Measurements from ENCODE around the gene IFI16.
"Not testable (repeated sequence)": the region's sequence is repeated elsewhere in the genome, so short reads cannot be mapped to it uniquely, and the experiment has no call there.

Gene IFI16

DNA sequence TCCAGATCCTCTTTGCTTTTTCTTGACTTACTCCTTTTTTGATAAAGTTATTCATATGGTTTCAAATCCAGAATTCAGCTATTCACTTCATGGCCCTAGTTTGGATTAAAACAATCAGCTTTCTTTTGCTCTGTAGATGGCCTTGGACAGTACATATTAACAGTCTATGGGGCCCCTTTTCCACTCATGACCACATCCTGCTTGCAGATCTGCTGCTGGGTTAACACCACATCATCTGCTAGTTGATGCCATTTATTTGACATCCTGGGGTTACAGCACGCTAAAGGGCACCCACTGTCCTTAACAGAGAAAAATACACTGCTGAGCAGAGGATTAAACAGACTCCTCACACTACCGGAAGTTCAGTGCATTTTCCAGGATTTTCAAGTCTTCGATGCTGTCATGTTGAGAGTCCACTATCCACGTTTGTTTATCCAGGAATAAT is 941 bp upstream of the IFI16 start:
- peak; percentile 63 to 68 for DNase-seq

DNA sequence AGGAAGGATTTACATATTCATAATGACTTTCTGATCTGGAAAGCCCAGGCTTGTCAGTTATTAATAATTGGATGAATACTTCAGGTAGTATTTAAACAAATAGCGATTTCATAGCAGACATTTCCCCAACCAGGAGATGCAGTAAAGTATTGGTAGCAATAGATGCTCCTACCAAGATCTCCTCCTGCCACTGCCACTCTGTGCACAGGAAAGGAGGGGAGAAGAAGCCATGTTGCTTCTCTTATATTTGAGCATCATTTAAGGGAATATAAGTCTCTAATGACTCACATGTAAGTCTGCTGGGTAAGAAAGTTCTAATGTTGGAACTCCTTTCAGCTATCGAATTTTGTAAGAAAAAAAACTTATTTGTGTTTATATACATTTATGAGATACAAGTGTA is 420 bp upstream of the IFI16 start:
- no peak for DNase-seq

DNA sequence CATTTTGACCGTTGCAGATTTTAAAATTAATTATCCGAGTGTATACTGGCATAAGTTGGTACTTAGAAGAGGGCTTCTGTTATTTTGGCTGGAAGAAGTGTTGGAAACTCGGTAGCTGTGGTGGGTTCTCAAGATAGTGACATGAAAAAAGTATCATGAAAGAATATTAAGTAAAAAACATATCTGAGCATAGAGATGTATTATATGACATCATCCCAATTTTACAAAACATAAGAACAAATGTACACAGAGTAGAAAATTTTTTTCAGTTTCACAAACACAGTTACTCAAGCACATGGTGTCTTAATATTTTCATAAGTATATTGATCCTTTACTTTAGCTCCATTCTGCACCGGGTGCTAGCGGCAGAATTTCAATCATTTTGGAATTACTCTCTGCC is 684 bp downstream of the IFI16 start:
- no peak for DNase-seq

DNA sequence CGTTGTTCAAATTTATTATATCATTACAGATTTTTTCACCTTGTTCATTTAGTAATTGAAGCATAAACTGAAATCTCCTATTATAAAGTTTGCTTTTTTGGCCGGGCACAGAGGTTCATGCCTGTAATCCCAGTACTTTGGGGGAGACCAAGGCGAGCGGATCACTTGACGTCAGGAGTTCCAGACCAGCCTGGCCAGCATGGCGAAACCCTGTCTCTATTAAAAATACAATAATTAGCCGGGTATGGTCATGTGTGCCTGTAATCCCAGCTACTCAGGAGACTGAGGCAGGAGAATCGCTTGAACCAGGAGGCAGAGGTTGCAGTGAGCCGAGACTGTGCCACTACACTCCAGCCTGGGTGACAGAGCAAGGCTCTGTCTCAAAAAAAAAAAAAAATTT is 1.3 kb downstream of the IFI16 start:
- DNase-seq, result peak; percentile 64 to 65

DNA sequence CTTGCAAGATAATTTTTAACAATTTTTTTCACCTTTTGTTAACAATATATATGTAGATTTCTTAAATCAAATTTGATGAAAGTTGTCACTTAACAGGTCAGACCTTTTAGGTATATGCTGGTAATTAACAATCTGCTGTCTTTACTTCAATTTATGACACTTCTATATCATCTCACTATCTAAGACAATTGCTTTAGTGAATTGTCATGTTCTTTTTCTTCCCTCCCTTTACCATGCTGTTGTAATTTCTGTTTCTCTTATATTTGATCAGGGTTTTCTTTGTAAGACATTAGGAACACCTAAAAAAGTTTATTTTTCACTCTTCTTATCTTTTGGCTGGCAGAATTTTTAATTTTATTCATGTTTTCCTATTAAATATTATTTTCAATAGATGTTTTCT is 2.0 kb downstream of the IFI16 start:
- no peak for DNase-seq

DNA sequence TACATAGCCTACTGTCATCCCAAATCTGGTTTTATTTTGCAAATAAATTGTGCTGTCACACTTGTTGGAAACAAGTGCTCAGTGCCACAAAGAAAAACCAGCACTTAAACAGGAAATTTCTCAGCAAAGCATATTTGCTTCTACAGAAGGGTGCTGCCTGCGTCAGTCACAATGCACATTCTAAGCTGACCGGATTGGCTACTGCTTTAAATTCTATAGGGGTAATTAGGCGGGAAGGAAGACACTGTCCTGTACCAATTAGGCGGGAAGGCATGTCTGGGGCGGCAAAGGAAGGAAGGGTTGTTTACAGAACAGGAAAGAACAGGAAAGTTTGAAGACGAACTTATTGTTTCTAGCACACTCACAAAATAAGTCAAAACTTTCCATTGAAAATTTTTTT is 2.8 kb downstream of the IFI16 start:
- peak; percentile 70 to 72 for DNase-seq

DNA sequence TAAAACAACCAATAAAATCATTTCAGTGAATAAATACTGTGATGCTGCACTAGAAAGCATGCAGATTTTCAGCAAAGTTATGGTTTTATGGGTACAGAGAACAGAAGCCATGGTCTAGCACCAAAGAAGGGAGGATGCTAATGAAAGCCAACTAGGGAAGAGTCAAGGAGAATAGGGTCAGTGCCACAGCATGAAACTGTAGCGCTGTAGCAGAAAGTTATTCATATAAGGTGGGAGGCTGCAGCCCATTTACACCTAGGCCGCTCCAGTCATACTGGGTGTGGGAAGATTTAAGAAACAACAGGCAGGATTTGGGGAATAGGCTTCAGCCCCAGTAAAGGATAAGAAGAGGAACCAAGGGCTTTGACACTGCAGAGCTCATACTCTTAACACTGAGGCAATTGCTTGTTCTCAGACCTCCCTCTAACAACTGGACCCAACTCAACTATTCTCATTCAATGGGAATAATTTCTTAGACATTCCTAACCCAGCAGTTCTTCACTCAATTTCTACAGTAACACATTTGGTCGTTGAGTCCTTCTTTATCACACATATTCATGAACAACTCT is 4.4 kb downstream of the IFI16 start:
- DNase-seq, result peak in 1 of 2 experiments; percentile 53

DNA sequence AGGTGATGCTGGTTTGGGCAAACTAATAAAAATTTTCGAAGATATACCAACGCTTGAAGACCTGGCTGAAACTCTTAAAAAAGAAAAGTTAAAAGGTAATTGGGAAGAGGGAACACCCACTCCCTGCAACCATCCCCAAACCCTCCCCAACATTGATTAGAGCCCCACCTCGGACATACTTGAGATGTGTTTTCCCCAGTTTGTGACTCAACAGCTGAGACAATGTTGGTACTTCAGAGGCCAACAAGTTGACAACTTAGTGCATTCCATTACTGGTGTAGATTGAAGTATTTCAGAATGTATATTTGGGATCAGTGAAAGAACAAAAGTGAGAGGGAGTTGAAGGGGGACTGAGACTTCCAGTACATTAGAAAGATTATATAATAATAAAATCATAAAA is 5.1 kb downstream of the IFI16 start:
- DNase-seq, result no peak

DNA sequence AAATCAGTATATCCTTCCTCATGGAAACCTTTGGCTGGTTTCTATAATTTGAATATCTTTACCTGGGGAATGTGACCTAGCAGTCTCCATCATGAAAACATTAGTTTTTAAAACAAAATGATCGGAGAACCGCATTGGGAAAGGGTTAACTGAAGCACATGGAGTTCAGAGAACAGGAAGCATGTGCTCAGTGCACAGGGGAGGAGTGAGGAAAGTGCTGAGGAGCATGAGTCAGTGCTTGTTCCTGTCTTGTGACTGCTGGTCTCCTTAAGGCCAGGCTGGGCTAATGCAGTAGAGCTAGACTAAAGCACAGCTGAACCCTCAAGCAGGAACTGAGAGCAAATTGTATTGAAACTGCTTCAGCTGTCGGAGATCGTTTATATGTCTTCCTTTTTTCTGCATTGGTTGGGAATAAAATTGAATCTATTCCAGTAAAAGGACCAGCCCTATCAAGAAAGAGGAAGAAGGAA is 5.8 kb downstream of the IFI16 start:
- DNase-seq, result peak; percentile 60 to 71

DNA sequence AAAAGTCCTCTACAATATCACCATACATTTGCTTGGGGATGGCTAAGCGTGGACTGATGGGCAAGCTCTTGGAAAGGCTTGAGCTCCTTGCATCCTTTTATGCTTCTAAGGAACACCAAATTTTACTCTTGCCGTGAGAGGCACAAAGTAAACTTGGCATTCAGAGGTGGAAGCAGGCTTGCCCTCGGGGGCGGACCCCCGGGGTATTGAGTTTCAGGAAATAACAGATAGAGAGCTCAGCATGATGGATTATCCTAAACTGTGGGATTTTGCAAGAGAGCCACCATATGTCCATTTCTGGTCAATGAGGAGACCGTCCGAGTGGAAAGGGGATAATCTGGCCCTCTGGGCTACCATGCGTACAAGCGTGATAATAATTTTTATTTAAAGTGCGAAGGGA is 14.0 kb downstream of the IFI16 start:
- no peak for DNase-seq

DNA sequence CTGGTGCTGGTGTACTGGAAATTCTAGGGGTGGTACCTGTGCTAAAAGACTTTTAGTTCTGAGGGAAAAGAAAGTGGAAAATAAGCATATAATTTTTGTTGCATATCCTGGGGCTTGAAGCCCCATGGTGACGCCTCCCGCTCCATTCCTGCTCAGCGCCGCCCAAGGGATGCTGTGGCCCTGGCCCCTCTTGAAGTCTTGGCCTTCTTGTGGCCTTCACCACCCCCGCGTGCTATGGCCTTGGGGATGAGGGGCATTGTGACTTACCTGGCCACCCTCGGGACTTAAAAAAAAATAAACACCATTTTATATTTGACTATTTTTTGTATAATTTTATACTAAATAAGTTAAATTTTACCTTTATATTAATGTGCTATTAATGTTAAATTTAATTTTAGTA is 15.3 kb downstream of the IFI16 start:
- no peak for DNase-seq

DNA sequence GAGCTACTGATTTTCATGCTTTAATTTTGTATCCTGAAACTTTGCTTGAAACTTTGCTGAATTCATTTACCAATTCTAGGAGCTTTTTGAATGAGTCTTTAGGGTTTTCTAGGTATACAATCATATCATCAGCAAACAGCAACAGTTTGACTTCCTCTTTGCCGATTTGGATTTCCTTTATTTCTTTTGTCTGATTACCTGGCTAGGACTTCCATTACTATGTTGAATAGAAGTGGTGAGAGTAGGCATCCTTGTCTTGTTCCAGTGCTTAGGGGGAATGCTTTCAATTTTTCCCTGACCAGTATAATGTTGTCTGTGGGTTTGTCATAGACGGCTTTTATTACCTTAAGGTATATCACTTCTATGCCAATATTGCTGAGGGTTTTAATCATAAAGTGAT is 17.1 kb downstream of the IFI16 start:
- not testable (repeated sequence) for DNase-seq

DNA sequence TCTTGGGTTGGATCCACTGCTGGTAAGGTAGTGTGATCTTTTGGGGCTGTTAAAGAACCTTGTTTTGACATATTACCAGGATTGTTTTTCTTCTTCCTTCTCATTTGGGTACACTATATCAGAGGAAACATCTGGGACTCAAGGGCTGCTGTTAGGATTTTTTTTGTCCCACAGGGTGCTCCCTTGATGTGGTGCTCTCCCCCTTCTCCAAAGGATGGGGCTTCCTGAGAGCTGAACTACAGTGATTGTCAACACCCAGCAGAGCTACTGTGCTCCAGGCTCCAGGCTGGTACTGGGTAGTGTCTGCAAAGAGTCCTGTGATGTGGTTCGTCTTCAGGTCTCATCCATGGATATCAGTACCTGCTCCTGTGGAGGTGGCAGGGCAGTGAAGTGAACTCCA is 20.6 kb downstream of the IFI16 start:
- no peak for DNase-seq

DNA sequence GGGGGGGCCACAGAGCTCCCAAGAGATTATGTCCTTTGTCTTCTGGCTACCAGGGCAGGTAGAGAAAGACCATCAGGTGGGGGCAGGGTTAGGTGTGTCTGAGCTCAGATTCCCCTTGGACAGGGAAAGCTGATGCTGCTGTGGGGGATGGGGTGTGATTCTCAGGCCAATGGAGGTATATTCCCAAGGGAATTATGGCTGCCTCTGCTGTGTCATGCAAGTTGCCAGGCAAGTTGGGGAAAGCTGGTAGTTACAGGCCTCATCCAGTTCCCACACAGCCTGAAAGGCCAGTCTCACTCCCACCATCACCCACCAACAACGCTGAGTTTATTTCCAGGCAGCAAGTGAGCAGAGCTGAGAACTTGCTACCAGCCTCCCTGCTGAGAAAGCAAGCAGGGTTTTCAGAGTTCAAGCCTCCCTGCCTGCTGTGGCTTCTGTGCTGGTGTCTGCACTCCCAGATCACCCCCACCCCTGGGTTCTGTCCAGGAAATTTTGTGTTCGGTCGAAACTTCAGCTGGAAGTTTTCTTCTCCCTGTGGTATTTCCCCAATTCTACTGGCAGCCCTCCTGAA is 21.3 kb downstream of the IFI16 start:
- no peak for DNase-seq

DNA sequence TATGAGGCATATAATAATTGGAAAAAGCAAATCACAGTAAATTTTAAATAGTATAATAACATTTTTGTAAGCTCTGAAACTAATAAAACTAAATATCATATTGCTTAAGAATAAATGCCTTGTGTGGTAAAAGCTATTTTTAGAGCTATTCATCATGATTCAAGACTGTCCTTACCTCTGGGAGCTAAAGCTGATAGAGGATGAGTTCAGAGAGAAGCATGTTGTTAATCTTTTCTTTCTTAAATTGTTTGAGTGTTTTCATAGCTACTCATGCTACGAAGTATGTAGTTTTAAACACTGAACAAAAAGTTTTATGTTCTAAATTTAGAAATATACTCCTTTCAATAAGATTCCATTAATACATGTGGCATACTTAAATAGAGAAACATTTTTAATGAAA is 30.5 kb downstream of the IFI16 start:
- no peak for DNase-seq

DNA sequence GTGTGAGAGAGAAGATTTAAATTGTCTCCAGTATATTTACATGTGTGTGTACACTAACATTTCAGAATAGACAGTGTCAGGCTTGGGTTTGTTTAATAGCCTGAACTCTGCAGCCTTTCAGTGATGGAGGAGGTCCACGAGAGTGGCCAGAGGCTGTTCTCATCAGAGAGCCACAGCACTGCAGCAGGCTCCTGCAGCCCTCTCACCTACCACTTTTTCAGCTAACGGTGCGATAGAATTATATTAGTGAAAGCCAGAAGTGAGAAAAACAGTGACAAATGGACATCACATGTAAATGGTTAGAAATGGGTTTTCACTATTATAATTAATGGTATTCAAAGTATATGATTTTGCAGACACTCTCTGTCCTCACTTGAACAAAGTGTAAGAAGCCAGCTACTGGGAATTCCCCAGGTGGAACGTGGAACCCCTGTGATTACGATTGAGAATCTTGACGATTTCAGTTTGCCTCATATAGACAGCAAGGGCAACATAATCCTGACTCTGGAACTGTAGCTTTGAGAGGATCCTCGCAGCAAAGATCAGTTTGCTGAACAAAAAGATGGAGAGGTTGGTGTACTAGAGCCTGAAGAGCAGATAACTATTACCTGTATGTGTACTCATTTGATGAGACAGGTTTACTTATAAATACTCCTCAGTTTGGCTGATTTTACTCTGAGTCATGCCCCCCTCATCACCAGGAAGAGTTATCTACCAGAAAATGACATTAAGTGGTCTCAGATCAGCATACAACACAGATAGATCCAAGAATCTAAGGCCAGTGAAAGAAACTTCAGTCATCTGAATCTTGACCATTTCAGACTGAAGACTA is 31.4 kb downstream of the IFI16 start:
- no peak for DNase-seq

DNA sequence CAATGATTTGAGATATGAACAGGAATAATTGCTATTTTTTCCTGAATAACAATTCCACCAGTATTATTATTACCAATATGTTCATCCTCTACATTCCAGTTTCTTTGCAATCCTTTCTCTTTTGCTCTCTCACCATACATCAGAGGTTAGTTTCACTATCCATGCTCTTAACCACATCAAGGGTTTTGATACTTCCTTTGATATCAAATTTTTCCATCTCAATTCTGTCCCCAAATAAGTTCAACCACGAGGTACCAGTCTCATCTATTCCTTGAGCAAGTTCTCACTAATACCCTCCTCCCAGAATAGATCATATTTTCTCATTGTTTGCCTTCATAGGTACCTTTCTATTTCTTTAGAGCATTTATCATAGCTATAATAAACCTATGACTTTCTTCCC is 36.8 kb downstream of the IFI16 start:
- not testable (repeated sequence) for DNase-seq

DNA sequence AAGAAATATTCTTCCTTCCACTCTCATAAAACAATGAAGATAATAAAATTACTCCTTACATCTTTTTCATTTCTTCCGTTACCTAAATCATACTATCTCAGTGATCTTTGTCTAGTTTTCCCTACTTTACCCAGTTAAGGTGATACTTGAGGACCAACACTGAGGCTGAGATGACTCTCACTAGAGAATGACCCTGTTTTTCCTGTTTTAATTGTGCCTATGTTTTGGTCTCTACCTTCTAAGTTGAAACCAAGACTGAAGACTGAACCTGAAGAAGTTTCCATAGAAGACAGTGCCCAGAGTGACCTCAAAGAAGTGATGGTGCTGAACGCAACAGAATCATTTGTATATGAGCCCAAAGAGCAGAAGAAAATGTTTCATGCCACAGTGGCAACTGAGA is 41.7 kb downstream of the IFI16 start:
- no peak for DNase-seq

DNA sequence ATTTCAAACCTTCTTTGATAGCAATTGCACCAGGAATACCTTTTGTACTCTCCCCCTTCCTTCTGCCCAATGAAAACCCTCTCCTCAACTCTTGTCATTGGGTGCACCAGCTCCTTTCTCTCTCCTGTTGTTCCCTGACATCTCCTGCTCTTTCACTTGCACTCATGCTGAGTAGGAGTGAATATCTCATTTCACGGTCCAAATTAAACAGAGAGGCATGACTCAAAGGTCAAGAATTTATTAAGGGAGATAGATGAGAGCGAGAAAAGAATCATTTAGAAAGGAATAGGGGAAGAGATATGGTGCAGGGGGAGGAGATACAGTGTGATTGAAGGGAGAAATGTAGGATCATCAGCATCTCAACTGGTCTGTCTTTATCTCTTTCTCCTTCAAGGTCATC is 44.7 kb downstream of the IFI16 start:
- no peak for DNase-seq

DNA sequence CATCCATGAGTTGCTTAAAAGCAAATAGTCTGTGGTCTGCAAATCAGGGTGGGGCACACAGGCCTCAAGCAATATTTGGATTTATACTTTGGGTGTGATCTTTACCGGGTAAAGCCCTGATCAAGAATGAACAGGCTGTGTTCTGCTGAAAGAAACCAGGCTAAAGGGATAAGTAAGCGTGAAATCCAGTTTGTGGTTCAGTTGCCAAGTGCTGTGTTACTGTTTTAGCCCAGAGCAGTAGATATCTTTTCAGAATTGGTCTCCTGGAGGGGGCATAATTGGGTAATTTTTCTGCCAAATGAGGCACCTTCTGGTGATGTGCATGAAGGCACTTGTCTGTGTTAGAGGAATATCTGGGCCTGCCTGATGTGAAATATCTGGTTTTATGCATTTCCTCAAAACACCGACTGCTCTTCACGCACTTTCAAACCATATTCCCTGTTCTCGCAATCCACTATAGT is 45.5 kb downstream of the IFI16 start:
- DNase-seq, result no peak

DNA sequence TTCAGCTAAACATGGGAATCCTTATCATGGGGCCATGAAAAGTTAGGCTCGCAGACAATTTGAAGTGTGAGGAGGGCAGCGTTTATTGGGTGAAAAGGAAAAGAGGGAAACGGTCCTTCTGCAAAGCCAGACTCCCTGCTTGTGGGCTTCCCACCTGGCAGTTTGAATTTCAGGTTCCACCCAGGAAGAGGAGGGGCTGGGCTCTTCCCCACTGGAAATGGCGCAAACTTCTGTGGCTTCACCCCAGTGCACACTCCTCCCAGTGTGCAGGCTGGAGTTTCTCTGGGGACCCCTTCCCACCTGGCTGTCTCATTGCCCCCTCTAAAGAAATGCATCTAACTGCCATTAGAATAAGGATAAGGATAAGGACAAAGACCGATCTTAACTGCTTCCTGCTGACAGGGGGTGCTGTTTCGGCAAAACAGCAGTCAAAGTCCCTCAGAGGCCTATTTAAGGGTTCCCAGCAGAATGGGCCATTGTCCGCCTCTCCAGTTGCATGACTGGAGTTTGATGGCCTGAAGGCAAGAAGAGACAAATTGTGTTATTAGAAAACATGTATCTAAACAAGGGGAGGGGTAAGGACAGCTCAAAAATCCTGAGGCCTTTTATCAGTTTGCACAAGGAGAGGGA is 46.5 kb downstream of the IFI16 start:
- no peak for DNase-seq

DNA sequence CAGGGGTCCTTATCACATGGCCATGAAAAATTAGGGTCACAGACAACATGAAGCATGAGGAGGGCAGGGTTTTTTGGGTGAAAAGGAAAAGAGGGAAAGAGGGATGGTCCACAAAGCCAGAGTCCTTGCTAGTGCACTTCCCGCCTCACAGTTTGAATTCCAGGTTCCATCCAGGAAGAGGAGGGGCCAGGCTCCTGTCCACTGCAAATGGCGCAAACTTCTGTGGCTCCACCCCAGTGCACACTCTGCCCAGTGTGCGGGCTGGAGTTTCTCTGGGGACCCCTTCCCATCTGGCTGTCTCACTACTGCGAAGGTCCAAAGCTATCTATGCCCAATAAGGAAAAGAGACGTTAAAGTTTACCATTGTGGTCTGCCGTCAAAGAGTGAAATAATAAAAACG is 49.0 kb downstream of the IFI16 start:
- DNase-seq, result no peak

DNA sequence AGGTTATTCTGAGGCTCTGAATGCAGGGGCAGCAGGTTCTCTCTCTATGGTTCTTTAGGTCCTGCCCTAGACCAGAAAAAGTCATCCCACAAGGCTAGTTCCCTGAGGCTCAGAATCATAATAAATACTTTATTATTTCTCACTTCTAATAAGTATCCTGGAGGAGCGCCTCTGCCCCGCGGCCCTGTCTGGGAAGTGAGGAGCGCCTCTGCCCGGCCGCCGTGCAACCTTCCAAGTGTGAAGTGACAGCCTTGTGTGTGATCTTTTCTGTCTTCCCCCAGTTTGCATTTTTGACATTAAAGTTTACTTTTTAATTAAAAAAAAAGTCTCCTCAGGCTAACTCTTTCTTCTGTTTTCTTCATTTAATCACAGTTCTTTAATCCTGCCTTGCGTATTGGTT is 55.4 kb downstream of the IFI16 start:
- no peak for DNase-seq

DNA sequence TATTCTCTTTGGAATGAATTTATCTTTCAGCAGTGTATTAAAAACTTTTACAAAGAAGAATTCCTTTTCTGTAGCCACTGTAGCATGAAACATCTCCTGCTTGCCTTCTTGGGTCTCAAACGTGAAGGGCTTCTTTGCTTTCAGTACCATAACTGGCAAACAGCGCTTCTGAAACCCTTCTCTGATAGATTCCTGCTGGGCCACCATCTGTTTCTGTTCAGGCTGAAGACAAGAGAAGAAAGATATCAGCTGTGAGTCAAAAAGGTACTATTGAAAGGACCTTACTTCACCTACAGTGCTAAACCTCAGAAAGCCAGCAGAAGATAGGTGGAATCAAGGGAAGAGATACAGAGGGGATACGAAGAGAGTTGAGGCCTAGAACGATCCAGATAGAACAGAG is 56.4 kb downstream of the IFI16 start:
- DNase-seq, result no peak
